Fibroblast of lung (primary cell): ENCODE data around the gene TBC1D8.

Experiments used
- CTCF ChIP-seq, 2 donors: IDR thresholded peaks in 1 of 2; conservative IDR thresholded peaks in 1 of 2; 1 replicate in 1 of 2; 2 replicates in 1 of 2; pipeline ENCODE4 v1.5.1; 2011 to 2012; ENCODE audit warnings: low read length in 2 of 2, control low read depth in 1 of 2, inconsistent platforms in 1 of 2, low read depth in 1 of 2, mild to moderate bottlenecking in 1 of 2
- EZH2 ChIP-seq: IDR thresholded peaks from 2 replicates; pipeline ENCODE4 v1.5.1; 2012; ENCODE audit warnings: low read length, control low read depth, mild to moderate bottlenecking; ENCODE audit errors: missing control alignments

GRCh38 chr2:101096619-101097142 lies 54.5 kb downstream of the TBC1D8 start:
- no peak for TF ChIP-seq CTCF (conservative IDR thresholded peaks at IDR 0.05 in 1 of 2, IDR thresholded peaks at IDR 0.05 in 1 of 2; ENCODE audit: low read depth in 1 of 2, low read length in 2 of 2)
- no peak for TF ChIP-seq EZH2
